Measurements from ENCODE around the gene DALRD3.
A peak's percentile ranks its signal among the peaks of the same experiment; 100 is the strongest.

DALRD3 gene, protein sequence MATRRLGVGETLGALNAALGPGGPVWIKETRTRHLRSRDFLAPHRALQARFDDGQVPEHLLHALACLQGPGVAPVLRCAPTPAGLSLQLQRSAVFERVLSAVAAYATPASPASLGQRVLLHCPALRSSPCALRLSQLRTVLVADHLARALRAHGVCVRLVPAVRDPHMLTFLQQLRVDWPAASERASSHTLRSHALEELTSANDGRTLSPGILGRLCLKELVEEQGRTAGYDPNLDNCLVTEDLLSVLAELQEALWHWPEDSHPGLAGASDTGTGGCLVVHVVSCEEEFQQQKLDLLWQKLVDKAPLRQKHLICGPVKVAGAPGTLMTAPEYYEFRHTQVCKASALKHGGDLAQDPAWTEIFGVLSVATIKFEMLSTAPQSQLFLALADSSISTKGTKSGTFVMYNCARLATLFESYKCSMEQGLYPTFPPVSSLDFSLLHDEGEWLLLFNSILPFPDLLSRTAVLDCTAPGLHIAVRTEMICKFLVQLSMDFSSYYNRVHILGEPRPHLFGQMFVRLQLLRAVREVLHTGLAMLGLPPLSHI

GRCh38 chr3:49017971-49018706, at the start of gene DALRD3:
TSS of gene DALRD3 (minus strand) at chr3:49018580. CDS start at chr3:49018564, 16 bp downstream.
- peak; percentile 90 for DNase-seq (ENCODE audit: low spot score)

GRCh38 chr3:49058011-49058410, 39.6 kb upstream of the DALRD3 start:
- DNase-seq (ENCODE audit: low spot score), result no peak

DNA sequence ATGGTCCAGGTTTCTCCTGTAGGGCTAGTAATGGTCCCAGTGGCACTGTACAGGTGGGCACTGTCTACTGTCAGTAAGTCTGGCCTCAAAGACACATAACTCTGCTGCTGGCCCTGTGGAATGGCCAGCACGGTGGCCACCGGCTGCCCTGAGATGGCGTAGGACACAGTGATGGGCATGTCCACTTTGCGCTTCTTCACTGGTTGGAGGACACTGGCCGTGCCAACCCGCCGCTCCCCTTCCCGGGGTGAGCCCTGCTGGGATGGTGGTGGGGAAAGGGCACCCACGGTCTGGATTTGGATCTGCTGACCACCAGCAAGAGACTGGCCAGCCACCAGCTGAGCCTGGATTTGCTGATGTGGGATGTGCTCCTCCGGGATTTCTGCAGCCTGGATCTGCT, 38.9 kb upstream of the DALRD3 start:
- no peak for DNase-seq (ENCODE audit: low spot score)

GRCh38 chr3:49054344-49054862, 36.0 kb upstream of the DALRD3 start:
- DNase-seq (ENCODE audit: low spot score), result no peak

DNA sequence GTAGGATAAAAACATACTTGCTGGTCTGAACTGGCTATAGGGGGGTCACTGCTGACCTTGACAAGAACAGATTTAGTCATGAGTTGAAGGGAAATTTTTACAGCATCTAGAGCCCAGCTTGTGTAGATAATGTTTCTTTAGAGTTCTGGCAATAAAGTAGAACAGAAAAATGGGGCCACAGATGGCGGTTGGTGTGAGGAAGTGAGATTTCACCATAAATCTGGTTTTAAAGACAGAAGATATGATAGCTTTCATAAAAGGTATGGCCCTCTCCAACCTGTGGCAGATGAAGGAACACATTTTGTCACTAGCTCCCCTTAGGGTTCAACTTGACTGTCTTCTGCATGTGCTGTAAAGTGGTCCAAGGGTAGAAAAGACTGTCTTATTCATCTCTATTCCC, 35.2 kb upstream of the DALRD3 start:
- DNase-seq (ENCODE audit: low spot score), result no peak

DNA sequence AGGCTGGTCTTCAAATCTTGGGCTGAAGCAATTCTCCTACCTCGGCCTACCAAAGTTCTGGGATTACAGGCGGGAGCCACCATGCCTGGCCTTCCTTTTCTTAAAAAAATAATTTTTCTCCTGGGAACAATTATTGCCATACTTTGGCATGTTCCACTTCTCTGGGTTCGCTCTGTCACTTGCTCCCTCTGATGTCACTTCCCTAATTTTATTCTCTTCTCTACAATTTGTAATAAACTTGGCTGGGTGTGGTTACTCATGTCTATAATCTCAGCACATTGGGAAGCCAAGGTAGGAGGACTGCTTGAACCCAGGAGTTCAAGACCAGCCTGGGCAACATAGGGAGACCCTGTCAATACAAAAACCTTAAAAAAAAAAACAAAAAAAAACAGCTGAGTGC, 16.9 kb upstream of the DALRD3 start:
- DNase-seq (ENCODE audit: low spot score), result no peak

- DNase-seq (ENCODE audit: low spot score), result no peak
These were observed 16.3 kb upstream of the DALRD3 start for GRCh38 chr3:49034650-49035049.

- no peak for DNase-seq (ENCODE audit: low spot score)
These were observed 14.4 kb upstream of the DALRD3 start for GRCh38 chr3:49032646-49033304.

DNA sequence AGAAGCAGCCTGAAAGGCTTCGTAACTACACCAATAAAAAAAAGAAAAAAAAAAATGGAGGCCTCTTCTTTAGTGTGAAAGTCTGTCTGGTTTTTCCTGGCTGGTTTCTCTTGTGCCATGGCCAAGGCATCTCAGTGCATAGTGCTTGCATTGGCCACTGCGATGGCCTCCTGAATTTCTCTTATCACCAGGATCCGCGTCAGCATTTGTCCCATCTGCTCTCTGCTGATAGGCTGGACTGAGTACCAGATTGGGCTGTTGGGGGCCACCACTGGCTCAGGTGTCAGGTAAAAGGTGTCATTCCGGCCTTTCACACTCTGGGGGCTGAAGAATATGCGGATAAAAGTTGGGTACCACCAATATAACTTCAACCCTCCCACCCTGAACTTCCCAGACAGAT, 11.9 kb upstream of the DALRD3 start:
- DNase-seq (ENCODE audit: low spot score), result no peak

- no peak for DNase-seq (ENCODE audit: low spot score)
These were observed 11.1 kb upstream of the DALRD3 start for GRCh38 chr3:49029563-49029884.

GRCh38 chr3:49028673-49029562, 10.5 kb upstream of the DALRD3 start, which contains the start of gene IMPDH2:
TSS of gene IMPDH2 (minus strand) at chr3:49029398. CDS start at chr3:49029350, 48 bp downstream.
- DNase-seq (ENCODE audit: low spot score), result peak; percentile 89

DNA sequence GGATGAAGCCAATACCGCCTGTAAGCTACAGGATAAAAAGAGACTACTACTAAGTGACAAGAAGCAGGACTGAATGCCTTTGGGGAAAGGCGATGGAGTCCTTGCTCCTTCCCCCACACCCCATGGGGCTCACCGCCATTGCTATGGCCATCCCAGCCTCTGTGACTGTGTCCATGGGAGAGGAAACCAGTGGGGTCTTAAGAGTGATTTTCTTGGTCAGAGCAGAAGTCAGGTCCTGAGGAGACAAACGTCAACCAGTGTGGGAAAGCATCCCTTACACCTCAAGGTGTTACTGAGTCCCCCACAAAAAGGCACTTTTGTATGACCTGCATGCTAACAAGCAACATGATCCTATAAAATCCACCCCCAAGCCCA, 9.9 kb upstream of the DALRD3 start:
- DNase-seq (ENCODE audit: low spot score), result no peak

GRCh38 chr3:49027634-49028033, 9.3 kb upstream of the DALRD3 start:
- DNase-seq (ENCODE audit: low spot score), result no peak

DNA sequence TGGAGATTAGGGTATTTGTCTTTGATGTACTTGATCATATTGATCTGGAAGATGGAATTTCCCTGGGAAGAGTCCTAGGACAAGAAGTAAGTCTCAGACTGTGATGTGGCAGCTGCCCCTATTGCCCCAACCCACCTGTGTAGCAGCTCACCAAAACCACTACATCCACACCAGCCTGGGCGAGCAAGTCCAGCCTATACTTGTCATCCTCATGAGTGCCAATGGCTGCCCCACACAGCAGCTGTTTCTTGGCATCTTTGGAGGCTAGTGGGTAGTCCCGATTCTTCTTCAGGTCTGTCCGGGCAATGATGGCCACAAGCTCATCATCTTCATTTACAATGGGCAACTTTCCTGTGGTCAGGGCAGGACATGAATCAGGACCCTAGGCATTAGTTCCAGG, 8.2 kb upstream of the DALRD3 start:
- no peak for DNase-seq (ENCODE audit: low spot score)

DNA sequence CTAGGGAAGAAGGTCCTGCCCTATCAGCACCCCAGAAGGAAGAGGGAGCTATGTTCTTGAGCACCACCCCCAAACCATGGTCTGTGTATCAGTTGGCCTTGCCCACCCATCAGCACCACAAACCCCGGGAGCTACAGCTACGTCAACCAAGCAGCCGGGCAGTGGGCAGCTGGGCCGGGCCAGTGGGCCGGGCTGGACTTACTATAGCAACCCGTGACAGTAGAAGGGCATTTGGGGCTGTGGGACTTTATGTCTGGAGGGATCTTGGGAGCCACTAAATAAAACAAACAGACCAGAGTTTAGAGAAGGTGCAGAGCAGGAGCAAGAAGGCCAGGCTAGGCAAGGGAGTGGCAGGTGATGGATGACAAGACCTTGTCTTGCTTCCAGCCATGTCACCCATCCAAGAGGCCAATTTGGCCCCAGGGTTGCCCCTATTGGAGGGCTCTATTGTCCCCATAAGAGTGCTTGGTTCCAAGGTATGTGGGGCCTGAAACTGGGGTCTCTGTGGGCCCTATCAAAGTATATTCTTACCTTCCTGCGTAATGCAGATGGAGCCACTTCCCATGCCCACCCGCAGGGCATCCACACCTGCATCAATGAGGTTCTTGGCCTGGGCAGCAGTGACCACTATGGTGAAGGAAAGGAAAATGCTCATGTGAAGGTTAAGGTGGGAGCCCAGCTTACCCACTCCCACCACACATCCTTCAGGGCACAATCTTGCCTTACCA, 7.6 kb upstream of the DALRD3 start:
- no peak for DNase-seq (ENCODE audit: low spot score)

- no peak for DNase-seq (ENCODE audit: low spot score)
These were observed 6.8 kb upstream of the DALRD3 start for GRCh38 chr3:49025005-49025792.

- no peak for DNase-seq (ENCODE audit: low spot score)
These were observed 6.1 kb upstream of the DALRD3 start for GRCh38 chr3:49024449-49024848.

GRCh38 chr3:49023775-49024174, 5.4 kb upstream of the DALRD3 start:
- no peak for DNase-seq (ENCODE audit: low spot score)

DNA sequence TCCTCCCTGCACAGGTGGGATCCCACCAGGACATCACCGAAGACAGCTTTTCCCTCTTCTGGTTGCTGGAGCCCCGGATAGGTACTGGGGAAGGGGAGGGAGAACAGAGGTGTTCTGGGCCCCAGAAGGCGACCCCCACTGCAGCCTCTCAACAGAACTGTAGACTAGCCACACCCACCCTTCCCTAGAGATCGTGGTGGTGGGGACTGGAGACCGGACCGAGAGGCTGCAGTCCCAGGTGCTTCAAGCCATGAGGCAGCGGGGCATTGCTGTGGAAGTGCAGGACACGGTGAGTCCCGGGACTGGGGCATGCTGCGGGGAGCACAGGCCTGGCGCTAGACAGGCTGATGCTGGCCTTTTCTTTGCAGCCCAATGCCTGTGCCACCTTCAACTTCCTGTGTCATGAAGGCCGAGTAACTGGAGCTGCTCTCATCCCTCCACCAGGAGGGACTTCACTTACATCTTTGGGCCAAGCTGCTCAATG, 4.3 kb upstream of the DALRD3 start:
- DNase-seq (ENCODE audit: low spot score), result no peak
